HEK293 (cell line): ENCODE results near the gene SAFB.
A peak's percentile ranks its signal among the peaks of the same experiment; 100 is the strongest.

ENCODE experiments used
- BCL11A ChIP-seq: fragments of 450-650 bp; formaldehyde crosslinking; IDR thresholded peaks from 2 replicates; pipeline ENCODE4 v1.5.1; 2016; ENCODE audit warnings: low read depth, missing biosample characterization, missing genetic modification characterization
- FEZF1 ChIP-seq: fragments of 450-650 bp; formaldehyde crosslinking; IDR thresholded peaks from 2 replicates; pipeline ENCODE4 v1.5.1; 2016; ENCODE audit warnings: missing biosample characterization, missing genetic modification characterization
- GLIS1 ChIP-seq: fragments of 450-650 bp; formaldehyde crosslinking; IDR thresholded peaks from 2 replicates; pipeline ENCODE4 v1.5.1; 2016; ENCODE audit warnings: missing biosample characterization, missing genetic modification characterization
- KLF1 ChIP-seq: fragments of 450-650 bp; formaldehyde crosslinking; IDR thresholded peaks from 2 replicates; pipeline ENCODE4 v1.5.1; 2016; ENCODE audit warnings: missing biosample characterization, missing genetic modification characterization
- OSR2 ChIP-seq: fragments of 450-650 bp; formaldehyde crosslinking; IDR thresholded peaks from 2 replicates; pipeline ENCODE4 v1.5.1; 2016; ENCODE audit warnings: missing biosample characterization, missing genetic modification characterization
- TCF7L2 ChIP-seq: IDR thresholded peaks from 2 replicates; pipeline ENCODE4 v1.6.1; 2011; ENCODE audit warnings: low read depth, mild to moderate bottlenecking, inconsistent platforms, low read length, moderate library complexity, borderline replicate concordance
- TRIM28 ChIP-seq: IDR thresholded peaks from 2 replicates; pipeline ENCODE4 v1.6.1; 2011; ENCODE audit warnings: low read length, control low read depth, borderline replicate concordance
- ZFP3 ChIP-seq: fragments of 450-650 bp; formaldehyde crosslinking; IDR thresholded peaks from 2 replicates; pipeline ENCODE4 v1.5.1; 2016; ENCODE audit warnings: low read depth, missing biosample characterization, missing genetic modification characterization
- ZFP41 ChIP-seq: fragments of 450-650 bp; formaldehyde crosslinking; IDR thresholded peaks from 2 replicates; pipeline ENCODE4 v1.5.1; 2016; ENCODE audit warnings: missing biosample characterization, missing genetic modification characterization, borderline replicate concordance
- ZNF174 ChIP-seq: fragments of 450-650 bp; formaldehyde crosslinking; IDR thresholded peaks from 2 replicates; pipeline ENCODE4 v1.5.0; 2017; ENCODE audit warnings: missing biosample characterization, mild to moderate bottlenecking, missing genetic modification characterization
- ZNF292 ChIP-seq: fragments of 450-650 bp; formaldehyde crosslinking; IDR thresholded peaks from 2 replicates; pipeline ENCODE4 v1.5.1; 2016; ENCODE audit warnings: low read depth, missing biosample characterization, missing genetic modification characterization, borderline replicate concordance
- ZNF404 ChIP-seq: fragments of 450-650 bp; formaldehyde crosslinking; IDR thresholded peaks from 2 replicates; pipeline ENCODE4 v1.5.1; 2017; ENCODE audit warnings: missing biosample characterization, missing genetic modification characterization
- ZNF530 ChIP-seq: fragments of 450-650 bp; formaldehyde crosslinking; IDR thresholded peaks from 2 replicates; pipeline ENCODE4 v1.5.1; 2016; ENCODE audit warnings: low read depth, missing biosample characterization, missing genetic modification characterization
- ZNF600 ChIP-seq: fragments of 450-650 bp; formaldehyde crosslinking; IDR thresholded peaks from 2 replicates; pipeline ENCODE4 v1.5.1; 2016; ENCODE audit warnings: missing biosample characterization, missing genetic modification characterization
- ZNF664 ChIP-seq: fragments of 450-650 bp; formaldehyde crosslinking; IDR thresholded peaks from 2 replicates; pipeline ENCODE4 v1.5.1; 2016; ENCODE audit warnings: missing biosample characterization, missing genetic modification characterization
- ZNF677 ChIP-seq: fragments of 450-650 bp; IDR thresholded peaks from 2 replicates; pipeline ENCODE4 v1.5.0; 2018; ENCODE audit warnings: missing biosample characterization, mild to moderate bottlenecking, missing genetic modification characterization, moderate library complexity
- TF ChIP-seq, protein P1 (sequence below): fragments of 450-650 bp; formaldehyde crosslinking; IDR thresholded peaks from 2 replicates; pipeline ENCODE4 v1.5.1; 2017; ENCODE audit warnings: missing biosample characterization, missing genetic modification characterization
- TF ChIP-seq, protein P2 (sequence below): fragments of 450-650 bp; formaldehyde crosslinking; IDR thresholded peaks from 2 replicates; pipeline ENCODE4 v1.5.1; 2017; ENCODE audit warnings: missing biosample characterization, missing genetic modification characterization
- TF ChIP-seq, protein P3 (sequence below): fragments of 450-650 bp; formaldehyde crosslinking; IDR thresholded peaks from 2 replicates; pipeline ENCODE4 v1.5.1; 2016; ENCODE audit warnings: missing biosample characterization, missing genetic modification characterization
- TF ChIP-seq, protein P4 (sequence below): fragments of 450-650 bp; formaldehyde crosslinking; IDR thresholded peaks from 2 replicates; pipeline ENCODE4 v1.5.1; 2016; ENCODE audit warnings: missing biosample characterization, missing genetic modification characterization
- TF ChIP-seq, protein P5 (sequence below): fragments of 450-650 bp; formaldehyde crosslinking; IDR thresholded peaks from 2 replicates; pipeline ENCODE4 v1.5.1; 2016; ENCODE audit warnings: missing biosample characterization, missing genetic modification characterization
- TF ChIP-seq, protein P6 (sequence below): fragments of 450-650 bp; formaldehyde crosslinking; IDR thresholded peaks from 2 replicates; pipeline ENCODE4 v1.5.1; 2017; ENCODE audit warnings: missing biosample characterization, mild to moderate bottlenecking, missing genetic modification characterization, moderate library complexity
- TF ChIP-seq, protein P7 (sequence below): fragments of 450-650 bp; formaldehyde crosslinking; IDR thresholded peaks from 2 replicates; pipeline ENCODE4 v1.5.1; 2016; ENCODE audit warnings: missing biosample characterization, missing genetic modification characterization, borderline replicate concordance

Gene SAFB

DNA sequence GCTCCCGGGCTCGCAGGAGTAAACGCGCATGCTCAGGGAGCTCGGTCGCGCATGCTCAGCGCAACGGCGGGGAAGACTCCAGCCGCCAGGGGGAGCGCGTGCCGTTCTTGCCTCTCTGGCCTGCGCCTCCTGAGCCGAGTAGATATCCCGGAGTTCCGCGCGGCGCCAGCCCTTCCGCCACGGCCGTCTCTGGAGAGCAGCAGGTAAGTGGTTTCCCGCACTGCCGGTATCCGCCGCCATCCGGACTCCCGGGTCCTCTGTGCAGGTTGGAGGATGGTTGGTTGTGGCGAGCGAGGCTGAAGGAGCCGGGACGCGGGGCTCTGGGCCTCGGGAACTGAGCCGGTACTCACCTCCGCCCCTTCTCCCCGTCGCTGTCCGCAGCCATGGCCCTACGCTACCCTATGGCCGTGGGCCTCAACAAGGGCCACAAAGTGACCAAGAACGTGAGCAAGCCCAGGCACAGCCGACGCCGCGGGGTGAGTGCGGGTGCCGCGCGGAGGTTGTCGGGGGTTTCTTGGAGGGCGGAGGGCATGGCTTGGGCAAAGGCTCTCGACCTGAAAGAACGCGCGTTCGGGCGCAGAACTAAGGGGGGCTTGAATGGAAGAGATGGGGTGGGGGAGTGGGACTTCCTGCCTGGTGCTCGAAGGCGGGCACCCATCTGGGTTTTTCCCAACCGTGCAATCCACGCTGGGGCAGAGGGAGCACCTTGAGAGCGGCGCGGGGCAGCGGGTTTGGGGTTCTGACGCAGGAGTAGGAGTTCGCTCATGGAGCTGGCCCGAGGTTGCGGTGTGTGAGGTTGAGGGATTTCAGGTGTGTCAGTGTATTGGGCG, 67.5 kb downstream of the SAFB start, which contains the start of gene RPL36 (continued):
- TF ChIP-seq, protein P1, sequence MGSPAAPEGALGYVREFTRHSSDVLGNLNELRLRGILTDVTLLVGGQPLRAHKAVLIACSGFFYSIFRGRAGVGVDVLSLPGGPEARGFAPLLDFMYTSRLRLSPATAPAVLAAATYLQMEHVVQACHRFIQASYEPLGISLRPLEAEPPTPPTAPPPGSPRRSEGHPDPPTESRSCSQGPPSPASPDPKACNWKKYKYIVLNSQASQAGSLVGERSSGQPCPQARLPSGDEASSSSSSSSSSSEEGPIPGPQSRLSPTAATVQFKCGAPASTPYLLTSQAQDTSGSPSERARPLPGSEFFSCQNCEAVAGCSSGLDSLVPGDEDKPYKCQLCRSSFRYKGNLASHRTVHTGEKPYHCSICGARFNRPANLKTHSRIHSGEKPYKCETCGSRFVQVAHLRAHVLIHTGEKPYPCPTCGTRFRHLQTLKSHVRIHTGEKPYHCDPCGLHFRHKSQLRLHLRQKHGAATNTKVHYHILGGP (tag by site-specific recombination), result no peak
- no peak for TF ChIP-seq BCL11A (tag by site-specific recombination)
- no peak for TF ChIP-seq ZNF292
- no peak for TF ChIP-seq ZFP41 (tag by site-specific recombination)
- no peak for TF ChIP-seq OSR2 (tag by site-specific recombination)
- peak; percentile 99 for TF ChIP-seq ZFP3
- TF ChIP-seq, protein P2, sequence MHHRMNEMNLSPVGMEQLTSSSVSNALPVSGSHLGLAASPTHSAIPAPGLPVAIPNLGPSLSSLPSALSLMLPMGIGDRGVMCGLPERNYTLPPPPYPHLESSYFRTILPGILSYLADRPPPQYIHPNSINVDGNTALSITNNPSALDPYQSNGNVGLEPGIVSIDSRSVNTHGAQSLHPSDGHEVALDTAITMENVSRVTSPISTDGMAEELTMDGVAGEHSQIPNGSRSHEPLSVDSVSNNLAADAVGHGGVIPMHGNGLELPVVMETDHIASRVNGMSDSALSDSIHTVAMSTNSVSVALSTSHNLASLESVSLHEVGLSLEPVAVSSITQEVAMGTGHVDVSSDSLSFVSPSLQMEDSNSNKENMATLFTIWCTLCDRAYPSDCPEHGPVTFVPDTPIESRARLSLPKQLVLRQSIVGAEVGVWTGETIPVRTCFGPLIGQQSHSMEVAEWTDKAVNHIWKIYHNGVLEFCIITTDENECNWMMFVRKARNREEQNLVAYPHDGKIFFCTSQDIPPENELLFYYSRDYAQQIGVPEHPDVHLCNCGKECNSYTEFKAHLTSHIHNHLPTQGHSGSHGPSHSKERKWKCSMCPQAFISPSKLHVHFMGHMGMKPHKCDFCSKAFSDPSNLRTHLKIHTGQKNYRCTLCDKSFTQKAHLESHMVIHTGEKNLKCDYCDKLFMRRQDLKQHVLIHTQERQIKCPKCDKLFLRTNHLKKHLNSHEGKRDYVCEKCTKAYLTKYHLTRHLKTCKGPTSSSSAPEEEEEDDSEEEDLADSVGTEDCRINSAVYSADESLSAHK, result 0 out of 2 replicates have a peak, but pooled peaks have one; percentile 25
- TF ChIP-seq, protein P3, sequence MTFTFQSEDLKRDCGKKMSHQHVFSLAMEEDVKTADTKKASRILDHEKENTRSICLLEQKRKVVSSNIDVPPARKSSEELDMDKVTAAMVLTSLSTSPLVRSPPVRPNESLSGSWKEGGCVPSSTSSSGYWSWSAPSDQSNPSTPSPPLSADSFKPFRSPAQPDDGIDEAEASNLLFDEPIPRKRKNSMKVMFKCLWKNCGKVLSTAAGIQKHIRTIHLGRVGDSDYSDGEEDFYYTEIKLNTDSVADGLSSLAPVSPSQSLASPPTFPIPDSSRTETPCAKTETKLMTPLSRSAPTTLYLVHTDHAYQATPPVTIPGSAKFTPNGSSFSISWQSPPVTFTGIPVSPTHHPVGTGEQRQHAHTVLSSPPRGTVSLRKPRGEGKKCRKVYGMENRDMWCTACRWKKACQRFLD (tag by site-specific recombination), result peak; percentile 54; the same call in 1 of the 2 replicates
- TF ChIP-seq, protein P4, sequence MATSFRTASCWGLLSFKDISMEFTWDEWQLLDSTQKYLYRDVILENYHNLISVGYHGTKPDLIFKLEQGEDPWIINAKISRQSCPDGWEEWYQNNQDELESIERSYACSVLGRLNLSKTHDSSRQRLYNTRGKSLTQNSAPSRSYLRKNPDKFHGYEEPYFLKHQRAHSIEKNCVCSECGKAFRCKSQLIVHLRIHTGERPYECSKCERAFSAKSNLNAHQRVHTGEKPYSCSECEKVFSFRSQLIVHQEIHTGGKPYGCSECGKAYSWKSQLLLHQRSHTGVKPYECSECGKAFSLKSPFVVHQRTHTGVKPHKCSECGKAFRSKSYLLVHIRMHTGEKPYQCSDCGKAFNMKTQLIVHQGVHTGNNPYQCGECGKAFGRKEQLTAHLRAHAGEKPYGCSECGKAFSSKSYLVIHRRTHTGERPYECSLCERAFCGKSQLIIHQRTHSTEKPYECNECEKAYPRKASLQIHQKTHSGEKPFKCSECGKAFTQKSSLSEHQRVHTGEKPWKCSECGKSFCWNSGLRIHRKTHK (tag by site-specific recombination), result no peak
- 0 out of 2 replicates have a peak, but pooled peaks have one; percentile 15 for TF ChIP-seq GLIS1 (tag by site-specific recombination)
- TF ChIP-seq, protein P5, sequence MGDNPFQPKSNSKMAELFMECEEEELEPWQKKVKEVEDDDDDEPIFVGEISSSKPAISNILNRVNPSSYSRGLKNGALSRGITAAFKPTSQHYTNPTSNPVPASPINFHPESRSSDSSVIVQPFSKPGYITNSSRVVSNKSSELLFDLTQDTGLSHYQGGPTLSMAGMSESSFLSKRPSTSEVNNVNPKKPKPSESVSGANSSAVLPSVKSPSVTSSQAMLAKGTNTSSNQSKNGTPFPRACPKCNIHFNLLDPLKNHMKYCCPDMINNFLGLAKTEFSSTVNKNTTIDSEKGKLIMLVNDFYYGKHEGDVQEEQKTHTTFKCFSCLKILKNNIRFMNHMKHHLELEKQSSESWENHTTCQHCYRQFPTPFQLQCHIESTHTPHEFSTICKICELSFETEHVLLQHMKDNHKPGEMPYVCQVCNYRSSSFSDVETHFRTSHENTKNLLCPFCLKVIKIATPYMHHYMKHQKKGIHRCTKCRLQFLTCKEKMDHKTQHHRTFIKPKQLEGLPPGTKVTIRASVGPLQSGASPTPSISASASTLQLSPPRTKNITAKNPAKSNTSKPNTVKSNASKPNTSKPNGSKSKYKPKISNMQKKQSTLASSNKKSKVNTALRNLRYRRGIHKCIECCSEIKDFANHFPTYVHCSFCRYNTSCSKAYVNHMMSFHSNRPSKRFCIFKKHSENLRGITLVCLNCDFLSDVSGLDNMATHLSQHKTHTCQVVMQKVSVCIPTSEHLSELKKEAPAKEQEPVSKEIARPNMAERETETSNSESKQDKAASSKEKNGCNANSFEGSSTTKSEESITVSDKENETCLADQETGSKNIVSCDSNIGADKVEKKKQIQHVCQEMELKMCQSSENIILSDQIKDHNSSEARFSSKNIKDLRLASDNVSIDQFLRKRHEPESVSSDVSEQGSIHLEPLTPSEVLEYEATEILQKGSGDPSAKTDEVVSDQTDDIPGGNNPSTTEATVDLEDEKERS, result no peak
- TF ChIP-seq ZNF404, result no peak
- no peak for TF ChIP-seq ZNF174 (tag by site-specific recombination)
- TF ChIP-seq, protein P6, sequence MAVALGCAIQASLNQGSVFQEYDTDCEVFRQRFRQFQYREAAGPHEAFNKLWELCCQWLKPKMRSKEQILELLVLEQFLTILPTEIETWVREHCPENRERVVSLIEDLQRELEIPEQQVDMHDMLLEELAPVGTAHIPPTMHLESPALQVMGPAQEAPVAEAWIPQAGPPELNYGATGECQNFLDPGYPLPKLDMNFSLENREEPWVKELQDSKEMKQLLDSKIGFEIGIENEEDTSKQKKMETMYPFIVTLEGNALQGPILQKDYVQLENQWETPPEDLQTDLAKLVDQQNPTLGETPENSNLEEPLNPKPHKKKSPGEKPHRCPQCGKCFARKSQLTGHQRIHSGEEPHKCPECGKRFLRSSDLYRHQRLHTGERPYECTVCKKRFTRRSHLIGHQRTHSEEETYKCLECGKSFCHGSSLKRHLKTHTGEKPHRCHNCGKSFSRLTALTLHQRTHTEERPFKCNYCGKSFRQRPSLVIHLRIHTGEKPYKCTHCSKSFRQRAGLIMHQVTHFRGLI (tag by site-specific recombination), result 0 out of 2 replicates have a peak, but pooled peaks have one; percentile 14
- peak; percentile 14; the same call in 1 of the 2 replicates for TF ChIP-seq TRIM28
- no peak for TF ChIP-seq ZNF530
- TF ChIP-seq KLF1 (tag by site-specific recombination), result peak; percentile 35
- TF ChIP-seq TCF7L2, result no peak
- TF ChIP-seq ZNF677 (tag by site-specific recombination), result no peak
- peak; percentile 52; the same call in 1 of the 2 replicates for TF ChIP-seq ZNF600 (tag by site-specific recombination)
- TF ChIP-seq FEZF1, result no peak
- TF ChIP-seq ZNF664 (tag by site-specific recombination), result no peak
- TF ChIP-seq, protein P7, sequence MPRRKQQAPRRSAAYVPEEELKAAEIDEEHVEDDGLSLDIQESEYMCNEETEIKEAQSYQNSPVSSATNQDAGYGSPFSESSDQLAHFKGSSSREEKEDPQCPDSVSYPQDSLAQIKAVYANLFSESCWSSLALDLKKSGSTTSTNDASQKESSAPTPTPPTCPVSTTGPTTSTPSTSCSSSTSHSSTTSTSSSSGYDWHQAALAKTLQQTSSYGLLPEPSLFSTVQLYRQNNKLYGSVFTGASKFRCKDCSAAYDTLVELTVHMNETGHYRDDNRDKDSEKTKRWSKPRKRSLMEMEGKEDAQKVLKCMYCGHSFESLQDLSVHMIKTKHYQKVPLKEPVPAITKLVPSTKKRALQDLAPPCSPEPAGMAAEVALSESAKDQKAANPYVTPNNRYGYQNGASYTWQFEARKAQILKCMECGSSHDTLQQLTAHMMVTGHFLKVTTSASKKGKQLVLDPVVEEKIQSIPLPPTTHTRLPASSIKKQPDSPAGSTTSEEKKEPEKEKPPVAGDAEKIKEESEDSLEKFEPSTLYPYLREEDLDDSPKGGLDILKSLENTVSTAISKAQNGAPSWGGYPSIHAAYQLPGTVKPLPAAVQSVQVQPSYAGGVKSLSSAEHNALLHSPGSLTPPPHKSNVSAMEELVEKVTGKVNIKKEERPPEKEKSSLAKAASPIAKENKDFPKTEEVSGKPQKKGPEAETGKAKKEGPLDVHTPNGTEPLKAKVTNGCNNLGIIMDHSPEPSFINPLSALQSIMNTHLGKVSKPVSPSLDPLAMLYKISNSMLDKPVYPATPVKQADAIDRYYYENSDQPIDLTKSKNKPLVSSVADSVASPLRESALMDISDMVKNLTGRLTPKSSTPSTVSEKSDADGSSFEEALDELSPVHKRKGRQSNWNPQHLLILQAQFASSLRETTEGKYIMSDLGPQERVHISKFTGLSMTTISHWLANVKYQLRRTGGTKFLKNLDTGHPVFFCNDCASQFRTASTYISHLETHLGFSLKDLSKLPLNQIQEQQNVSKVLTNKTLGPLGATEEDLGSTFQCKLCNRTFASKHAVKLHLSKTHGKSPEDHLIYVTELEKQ (tag by site-specific recombination), result no peak
- TF ChIP-seq, all 188 proteins: peak for 76
